ENCODE data around the gene NES. TPM values are rescaled to one million over a fixed set of nuclear protein-coding genes. Genes with fewer than 3 reads are reported as not detected.

NES gene
- total and polyA plus RNA-seq, 2 experiments from 2014 or later = 3.6 to 13.8 TPM

GRCh38 chr1:156700736-156701531 is 23.7 kb upstream of the NES start:
- H3K9me2 ChIP-seq (replicated peaks; ENCODE audit: insufficient read depth) = no peaks in the 10 kb centered on the region
- DNase-seq (ENCODE audit: low spot score) = no peak

GRCh38 chr1:156698995-156699394 is 21.8 kb upstream of the NES start:
- Histone ChIP-seq H3K9me3 (ENCODE audit: low read depth) (no peaks in the 10 kb centered on the region), H4K20me1 (ENCODE audit: insufficient read depth, poor library complexity, severe bottlenecking) (peaks cover 6% of the 10 kb centered on the region), H3K79me2 (peaks cover 23% of the 10 kb centered on the region), H3K9me2 (replicated peaks; ENCODE audit: insufficient read depth) (no peaks in the 10 kb centered on the region), H3K36me3 (replicated peaks; ENCODE audit: insufficient read depth, low read depth) (no peaks in the 10 kb centered on the region), H3K4me2 (no peak overlapping the region), H3K27me3 (no peaks in the 10 kb centered on the region), H2AFZ (no peak overlapping the region), H3K4me3 (no peak overlapping the region), H3K4me1 (ENCODE audit: insufficient read depth) (peaks cover 20% of the 10 kb centered on the region), H3K27ac (no peak overlapping the region)
- WGBS (ENCODE audit: low lambda C conversion rate, missing lambda C conversion rate) = 100% methylated on average over 1 of the region's 1 CpG
- TF ChIP-seq EZH2 (IDR thresholded peaks at IDR 0.05; ENCODE audit: borderline replicate concordance) (no peak), EZH2phosphoT487 (IDR thresholded peaks at IDR 0.05; ENCODE audit: low read depth, severe bottlenecking, unreplicated experiment) (no peak), CTCF (IDR thresholded peaks at IDR 0.05; ENCODE audit: poor library complexity) (no peak)
- no peak for DNase-seq (ENCODE audit: low spot score)

More at GRCh38 chr1:156700736-156701531, 23.7 kb upstream of the NES start:
- H3K4me2 ChIP-seq = peak overlapping the region; percentile 92
- 61% methylated on average over 8 of the region's 8 CpGs for WGBS (ENCODE audit: low lambda C conversion rate, missing lambda C conversion rate)
- H3K9me3 ChIP-seq (ENCODE audit: low read depth) = no peaks in the 10 kb centered on the region
- no peak overlapping the region for H2AFZ ChIP-seq
- H4K20me1 ChIP-seq (ENCODE audit: insufficient read depth, poor library complexity, severe bottlenecking) = peaks cover 6% of the 10 kb centered on the region
- no peaks in the 10 kb centered on the region for H3K27me3 ChIP-seq
- H3K36me3 ChIP-seq (replicated peaks; ENCODE audit: insufficient read depth, low read depth) = no peaks in the 10 kb centered on the region
- peaks cover 34% of the 10 kb centered on the region for H3K79me2 ChIP-seq
- no peak overlapping the region for H3K27ac ChIP-seq
- peaks cover 30% of the 10 kb centered on the region for H3K4me1 ChIP-seq (ENCODE audit: insufficient read depth)
- H3K4me3 ChIP-seq = no peak overlapping the region
- TF ChIP-seq EZH2 (IDR thresholded peaks at IDR 0.05; ENCODE audit: borderline replicate concordance) = no peak
- no peak for TF ChIP-seq EZH2phosphoT487 (IDR thresholded peaks at IDR 0.05; ENCODE audit: low read depth, severe bottlenecking, unreplicated experiment)

- Histone ChIP-seq H3K9me3 (ENCODE audit: low read depth) (no peaks in the 10 kb centered on the region), H3K4me1 (ENCODE audit: insufficient read depth) (peaks cover 25% of the 10 kb centered on the region), H3K27me3 (no peaks in the 10 kb centered on the region), H3K9me2 (replicated peaks; ENCODE audit: insufficient read depth) (no peaks in the 10 kb centered on the region), H3K79me2 (peaks cover 12% of the 10 kb centered on the region), H4K20me1 (ENCODE audit: insufficient read depth, poor library complexity, severe bottlenecking) (peaks cover 6% of the 10 kb centered on the region), H3K36me3 (replicated peaks; ENCODE audit: insufficient read depth, low read depth) (no peaks in the 10 kb centered on the region), H3K27ac (no peak overlapping the region), H2AFZ (no peak overlapping the region), H3K4me2 (no peak overlapping the region), H3K4me3 (no peak overlapping the region)
- WGBS (ENCODE audit: low lambda C conversion rate, missing lambda C conversion rate) = 74% methylated on average over 8 of the region's 8 CpGs
- no peak for DNase-seq (ENCODE audit: low spot score)
- TF ChIP-seq CTCF (IDR thresholded peaks at IDR 0.05; ENCODE audit: poor library complexity) (no peak), EZH2phosphoT487 (IDR thresholded peaks at IDR 0.05; ENCODE audit: low read depth, severe bottlenecking, unreplicated experiment) (no peak), EZH2 (IDR thresholded peaks at IDR 0.05; ENCODE audit: borderline replicate concordance) (no peak)
These were observed 20.3 kb upstream of the NES start for GRCh38 chr1:156697481-156697880.

GRCh38 chr1:156696755-156697154 is 19.5 kb upstream of the NES start:
- no peaks in the 10 kb centered on the region for H3K9me2 ChIP-seq (replicated peaks; ENCODE audit: insufficient read depth)
- 89% methylated on average over 8 of the region's 8 CpGs for WGBS (ENCODE audit: low lambda C conversion rate, missing lambda C conversion rate)
- TF ChIP-seq EZH2phosphoT487 (IDR thresholded peaks at IDR 0.05; ENCODE audit: low read depth, severe bottlenecking, unreplicated experiment) = no peak
- TF ChIP-seq CTCF (IDR thresholded peaks at IDR 0.05; ENCODE audit: poor library complexity) = no peak
- TF ChIP-seq EZH2 (IDR thresholded peaks at IDR 0.05; ENCODE audit: borderline replicate concordance) = no peak
- H3K9me3 ChIP-seq (ENCODE audit: low read depth) = no peaks in the 10 kb centered on the region
- H4K20me1 ChIP-seq (ENCODE audit: insufficient read depth, poor library complexity, severe bottlenecking) = peaks cover 3% of the 10 kb centered on the region
- no peaks in the 10 kb centered on the region for H3K27me3 ChIP-seq
- H3K27ac ChIP-seq = no peak overlapping the region
- H3K79me2 ChIP-seq = peaks cover 5% of the 10 kb centered on the region
- no peak for DNase-seq (ENCODE audit: low spot score)
- peaks cover 32% of the 10 kb centered on the region for H3K4me1 ChIP-seq (ENCODE audit: insufficient read depth)
- no peak overlapping the region for H3K4me2 ChIP-seq
- no peak overlapping the region for H2AFZ ChIP-seq
- no peaks in the 10 kb centered on the region for H3K36me3 ChIP-seq (replicated peaks; ENCODE audit: insufficient read depth, low read depth)
- no peak overlapping the region for H3K4me3 ChIP-seq
